Activated CD4-positive, alpha-beta T cell treated with anti-CD3 and anti-CD28 coated beads for 48 hours (primary cell): Measurements from ENCODE around the gene GNS.
"Not testable (repeated sequence)": the region's sequence is repeated elsewhere in the genome, so short reads cannot be mapped to it uniquely, and the experiment has no call there.

Source experiments
- DNase-seq: peaks from one replicate; pipeline ENCODE4 v3.0.0-alpha.2; 2020

The GNS gene

DNA sequence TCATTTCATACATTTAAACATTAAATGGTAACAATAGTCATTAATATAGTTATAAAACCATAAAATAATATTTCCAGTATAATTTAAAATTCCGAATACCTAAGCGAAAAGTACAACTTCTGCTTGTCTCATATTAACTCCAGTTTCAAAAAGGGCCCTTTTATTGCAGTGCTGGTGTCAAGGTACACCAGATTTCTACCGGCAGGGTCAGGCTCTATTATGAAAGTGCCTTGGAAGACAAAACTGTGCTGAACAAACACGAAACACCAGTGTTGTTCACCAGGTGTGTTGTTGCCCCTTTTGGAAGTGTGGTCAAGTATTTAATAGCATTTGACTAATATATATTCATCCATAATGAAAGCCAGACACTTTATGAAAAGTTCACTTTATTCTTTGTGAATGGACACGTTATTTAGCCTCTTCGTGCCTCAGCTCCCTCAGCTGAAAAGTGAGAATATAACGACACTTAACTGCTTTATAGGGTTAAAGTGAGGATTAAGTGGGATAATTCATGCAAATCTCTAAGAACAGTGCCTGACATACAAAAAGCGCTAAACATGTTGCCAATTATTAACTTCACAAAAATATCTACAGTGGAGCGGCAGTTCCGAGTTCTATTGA, 20.3 kb upstream of the GNS start:
- DNase-seq = no peak

DNA sequence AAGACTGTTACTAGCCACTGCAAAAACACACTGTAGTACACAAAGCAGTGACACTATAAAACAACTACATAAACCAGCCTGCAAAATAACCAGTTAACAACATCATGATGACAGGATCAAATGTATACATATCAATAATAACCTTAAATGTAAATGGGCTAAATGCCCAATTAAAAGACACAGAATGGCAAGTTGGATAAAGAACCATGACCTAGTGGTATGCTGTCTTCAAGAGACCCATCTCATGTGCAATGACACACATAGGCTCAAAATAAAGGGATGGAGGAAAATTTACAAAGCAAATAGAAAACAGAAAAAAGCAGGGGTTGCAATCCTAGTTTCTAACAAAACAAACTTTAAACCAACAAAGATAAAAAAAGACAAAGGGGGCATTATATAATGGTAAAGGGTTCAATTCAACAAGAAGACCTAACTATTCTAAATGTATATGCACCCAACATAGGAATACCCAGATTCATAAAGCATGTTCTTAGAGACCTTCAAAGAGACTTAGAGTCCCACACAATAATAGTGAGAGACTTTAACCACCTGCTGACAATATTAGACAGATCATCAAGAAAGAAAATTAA, 16.0 kb upstream of the GNS start:
- DNase-seq = not testable (repeated sequence)

DNA sequence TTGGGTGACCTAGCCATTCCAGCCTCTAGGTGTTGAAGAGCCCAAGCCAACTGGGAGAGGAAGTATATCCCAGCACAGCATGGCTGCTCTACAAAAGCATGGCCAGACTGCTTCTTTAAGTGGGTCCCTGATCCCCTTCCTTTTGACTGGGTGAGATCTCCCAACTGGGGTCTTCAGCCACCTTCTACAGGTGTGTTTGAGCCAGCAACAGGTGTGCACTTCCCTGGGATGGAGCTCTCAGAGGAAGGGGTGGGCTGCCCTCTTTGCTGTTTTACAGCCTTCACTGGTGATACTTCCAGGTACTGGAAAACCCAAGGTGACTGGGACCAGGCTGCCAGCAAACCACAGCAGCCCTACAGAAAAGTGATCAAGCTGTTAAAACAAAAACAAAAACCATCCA, 14.2 kb upstream of the GNS start:
- no peak for DNase-seq

DNA sequence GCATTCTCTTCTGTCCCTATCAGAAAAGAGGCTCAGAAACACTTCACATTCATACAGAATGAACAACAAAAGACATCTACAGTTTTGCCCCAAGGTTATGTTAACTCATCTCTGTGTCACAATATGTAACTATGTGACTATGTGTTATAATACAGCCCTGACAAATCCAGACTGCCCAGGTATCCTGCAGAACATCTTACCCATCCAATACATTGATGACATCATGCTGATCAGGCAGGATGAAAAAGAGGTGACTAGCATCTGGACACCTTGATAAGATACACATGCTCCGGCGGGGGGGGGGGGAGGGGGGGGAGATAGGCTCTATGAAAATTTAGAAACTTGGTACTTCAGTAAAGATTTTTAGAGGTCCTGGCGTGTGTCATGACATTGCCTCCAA, 8.3 kb upstream of the GNS start:
- no peak for DNase-seq

DNA sequence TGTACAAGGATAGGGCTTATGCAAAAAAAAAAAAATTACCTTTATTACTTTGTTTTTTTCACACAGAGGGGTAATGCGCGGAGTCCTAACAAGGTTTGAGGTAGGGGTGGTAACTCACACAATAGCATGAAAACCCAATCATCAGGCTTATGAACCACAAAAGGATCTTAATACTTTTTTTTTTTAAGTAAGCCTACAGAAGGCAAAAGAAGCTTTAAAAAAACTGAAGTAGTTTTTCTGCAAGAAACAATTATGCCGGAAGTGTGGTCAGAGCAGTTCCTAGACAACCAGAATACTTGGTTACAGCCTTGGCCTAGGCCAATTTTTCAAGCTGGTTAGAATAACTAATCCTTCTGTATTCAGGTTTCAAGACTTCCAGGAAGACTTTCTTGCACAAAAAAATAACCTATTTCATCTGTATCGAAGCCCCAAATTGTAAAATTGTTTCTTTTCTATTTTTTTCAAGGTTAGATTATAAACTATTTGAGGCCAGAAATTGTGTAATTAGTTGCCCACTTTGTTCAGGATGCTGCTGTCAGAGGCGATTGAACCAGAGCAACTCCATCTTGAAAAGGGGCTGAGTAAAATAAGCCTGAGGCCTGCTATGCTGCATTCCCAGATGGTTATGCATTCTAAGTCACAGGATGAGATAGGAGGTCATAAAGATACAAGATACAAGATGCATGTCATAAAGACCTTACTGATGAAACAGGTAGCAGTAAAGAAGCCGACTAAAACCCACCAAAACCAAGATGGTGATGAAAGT, 1.8 kb upstream of the GNS start:
- DNase-seq = no peak

DNA sequence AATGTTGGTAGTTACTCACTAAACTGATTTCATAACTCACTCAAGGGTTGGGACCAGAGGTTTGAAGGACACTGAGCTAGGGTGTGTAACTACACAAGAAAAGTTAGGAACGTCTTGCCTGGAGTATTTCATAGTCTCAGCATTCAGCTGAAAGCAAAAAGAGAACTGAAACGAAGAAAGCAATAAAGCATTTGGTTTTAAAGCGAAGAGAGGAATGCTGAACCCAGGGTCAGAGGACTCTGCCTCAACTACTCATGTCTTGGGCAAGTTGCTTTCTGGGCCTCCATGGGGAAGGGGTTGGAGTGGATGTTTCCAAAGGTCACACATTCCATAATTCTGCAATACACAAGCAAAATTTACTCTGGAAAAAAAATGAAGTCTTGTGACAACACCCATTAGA, 1.4 kb downstream of the GNS start:
- DNase-seq = no peak

DNA sequence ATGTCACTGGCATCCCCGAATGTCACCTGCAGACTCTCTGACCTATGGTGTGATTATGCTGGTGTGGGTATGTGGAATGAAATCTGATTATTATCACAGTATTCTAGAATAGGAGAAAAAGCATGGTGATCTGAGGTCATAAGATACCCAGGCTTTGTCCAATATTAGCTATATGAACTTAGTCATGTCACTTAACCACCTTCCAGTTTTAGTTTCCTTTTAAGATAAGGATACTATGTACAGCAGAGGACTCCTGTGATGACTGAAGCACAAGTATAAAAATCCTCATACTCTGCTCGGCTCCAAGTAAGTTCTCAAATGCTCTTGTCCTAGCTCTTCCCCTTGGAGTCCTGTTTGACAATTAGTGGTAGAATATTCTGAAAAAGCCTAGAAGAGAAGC, 2.8 kb downstream of the GNS start:
- no peak for DNase-seq

DNA sequence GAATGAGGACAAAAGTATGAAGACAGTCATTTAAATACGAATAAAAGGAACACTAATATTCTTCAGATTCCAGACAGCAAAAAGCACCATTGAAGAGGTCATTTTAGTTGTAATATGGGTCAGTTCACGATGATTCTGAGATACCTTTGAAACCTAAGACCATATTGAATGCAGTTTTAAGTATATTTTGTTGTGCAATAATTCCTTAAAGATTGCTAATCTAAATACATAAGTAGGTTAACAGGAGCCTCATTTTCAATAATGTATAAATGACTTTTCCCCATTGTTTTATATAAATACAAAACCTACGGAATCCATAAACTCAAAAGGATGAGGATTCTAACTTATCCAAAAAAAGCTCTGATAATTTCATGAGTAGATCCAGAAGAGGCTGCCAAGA, 5.8 kb downstream of the GNS start:
- DNase-seq = no peak

DNA sequence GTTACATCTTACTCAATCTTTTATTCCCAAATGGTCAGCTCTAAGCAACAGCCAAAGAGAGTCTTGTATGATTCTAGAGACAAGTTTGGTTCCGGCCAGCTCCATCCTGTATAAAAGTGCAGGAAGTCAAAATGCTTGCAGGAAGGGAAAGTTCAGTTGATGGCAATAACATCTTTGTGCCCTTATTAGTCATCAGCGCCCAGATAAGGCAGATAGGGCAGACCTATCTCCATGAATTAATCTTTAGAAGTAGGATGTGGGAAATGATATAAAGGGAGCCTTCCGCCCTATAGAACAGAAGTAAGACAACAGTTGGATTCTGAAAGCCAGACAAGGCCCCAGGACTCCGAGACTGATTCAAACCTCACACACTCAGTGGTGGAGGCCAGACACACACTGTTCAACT, 6.4 kb downstream of the GNS start:
- no peak for DNase-seq

DNA sequence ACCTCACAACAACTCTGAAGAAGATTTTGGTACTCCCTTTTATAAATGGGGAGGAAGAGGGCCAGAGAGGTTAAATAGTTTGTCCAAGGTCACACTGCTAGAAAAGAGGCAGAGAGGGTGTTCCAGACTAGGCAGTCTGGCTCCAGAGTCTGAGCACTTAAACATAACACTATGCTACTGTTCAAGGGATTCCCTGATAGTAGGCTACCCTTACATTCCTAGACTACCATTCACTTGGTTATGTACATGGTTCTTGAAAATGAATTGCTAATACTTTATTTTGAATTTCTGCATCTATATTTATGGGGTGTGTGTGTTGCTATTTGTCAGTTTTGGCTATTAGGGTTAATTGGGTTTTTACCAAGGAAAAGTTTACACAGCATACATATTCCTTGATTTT, 7.2 kb downstream of the GNS start:
- DNase-seq = no peak

DNA sequence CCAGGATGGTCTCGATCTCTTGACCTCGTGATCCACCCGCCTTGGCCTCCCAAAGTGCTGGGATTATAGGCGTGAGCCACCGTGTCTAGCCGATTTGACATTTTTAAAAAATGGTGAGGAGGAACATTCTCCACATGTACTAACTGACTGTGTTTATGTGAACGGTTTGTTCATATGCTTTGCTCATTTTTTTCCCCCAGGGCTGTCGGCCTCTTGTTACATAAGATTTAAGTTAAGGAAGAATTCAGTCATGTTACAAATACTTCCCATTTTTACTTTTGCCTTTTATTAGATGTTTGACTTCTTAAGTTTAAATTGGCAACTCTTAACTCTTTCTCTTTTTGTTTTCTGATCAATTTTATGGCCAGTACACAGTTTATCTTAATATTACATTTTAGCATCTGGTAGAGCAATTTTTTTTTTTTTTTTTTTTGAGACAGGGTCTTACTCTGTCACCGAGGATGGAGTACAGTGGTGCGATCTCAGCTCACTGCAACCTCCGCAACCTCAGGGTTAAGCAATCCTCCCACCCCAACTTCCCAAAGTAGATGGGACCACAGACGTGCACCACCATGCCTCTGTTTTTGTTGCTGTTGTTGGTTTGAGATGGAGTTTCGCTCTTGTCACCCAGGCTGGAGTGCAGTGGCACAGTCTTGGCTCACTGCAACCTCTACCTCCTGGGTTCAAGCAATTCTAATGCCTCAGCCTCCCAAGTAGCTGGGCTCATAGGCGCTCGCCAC, 9.6 kb downstream of the GNS start:
- DNase-seq = no peak

DNA sequence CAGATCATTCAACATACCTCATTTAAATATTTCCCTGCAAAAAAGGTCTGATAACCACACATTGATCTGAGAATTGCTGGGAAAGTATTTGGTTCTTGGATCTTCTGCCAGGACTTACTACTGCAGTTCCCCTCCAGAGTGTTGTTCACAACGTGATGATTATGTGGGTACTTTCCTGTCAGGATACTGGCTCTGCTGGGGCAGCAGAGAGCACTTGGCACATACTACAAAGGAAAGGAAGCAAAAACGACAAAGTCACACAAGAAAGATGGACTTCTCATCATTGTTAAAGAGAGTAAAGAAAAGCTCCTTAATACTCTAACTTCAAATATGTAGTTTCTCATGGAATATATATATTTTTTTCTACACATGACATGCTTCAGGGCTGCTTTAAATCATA, 11.5 kb downstream of the GNS start:
- no peak for DNase-seq

DNA sequence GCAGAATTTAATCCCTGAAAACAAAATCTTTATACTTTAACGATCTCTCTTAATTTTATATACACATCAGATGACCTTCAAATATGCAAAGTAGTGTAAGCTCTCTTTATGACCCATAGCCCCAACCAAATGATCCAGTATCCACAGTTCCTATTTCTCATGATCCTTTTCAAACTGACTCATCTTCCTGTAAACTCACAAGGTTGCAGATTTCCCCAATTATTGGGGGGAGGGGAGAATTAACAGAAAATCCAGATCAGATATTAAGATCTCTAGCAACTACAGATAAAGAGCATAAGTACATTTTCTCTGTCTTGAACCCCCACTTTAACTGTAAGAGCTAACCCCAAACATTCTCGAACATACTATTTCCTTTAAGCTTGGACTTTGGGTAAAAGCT, 12.5 kb downstream of the GNS start:
- no peak for DNase-seq

DNA sequence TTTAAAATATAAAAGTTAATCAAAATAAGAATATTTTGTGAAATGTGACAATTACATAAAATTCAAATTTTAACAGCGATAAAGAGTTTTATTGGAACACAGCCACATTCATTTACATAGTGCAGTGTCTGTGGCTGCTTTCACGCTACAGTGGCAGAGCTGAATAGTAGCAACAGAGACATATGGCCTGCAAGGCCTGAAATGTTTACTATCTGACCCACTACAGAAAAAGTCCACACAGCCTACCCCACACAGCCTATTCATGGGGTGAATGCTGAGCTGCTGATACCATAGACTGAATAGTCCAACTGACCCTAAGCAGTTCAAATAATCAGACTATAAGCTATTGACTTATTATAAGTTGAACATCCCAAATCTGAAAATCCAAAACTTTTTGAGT, 13.2 kb downstream of the GNS start:
- DNase-seq = no peak

DNA sequence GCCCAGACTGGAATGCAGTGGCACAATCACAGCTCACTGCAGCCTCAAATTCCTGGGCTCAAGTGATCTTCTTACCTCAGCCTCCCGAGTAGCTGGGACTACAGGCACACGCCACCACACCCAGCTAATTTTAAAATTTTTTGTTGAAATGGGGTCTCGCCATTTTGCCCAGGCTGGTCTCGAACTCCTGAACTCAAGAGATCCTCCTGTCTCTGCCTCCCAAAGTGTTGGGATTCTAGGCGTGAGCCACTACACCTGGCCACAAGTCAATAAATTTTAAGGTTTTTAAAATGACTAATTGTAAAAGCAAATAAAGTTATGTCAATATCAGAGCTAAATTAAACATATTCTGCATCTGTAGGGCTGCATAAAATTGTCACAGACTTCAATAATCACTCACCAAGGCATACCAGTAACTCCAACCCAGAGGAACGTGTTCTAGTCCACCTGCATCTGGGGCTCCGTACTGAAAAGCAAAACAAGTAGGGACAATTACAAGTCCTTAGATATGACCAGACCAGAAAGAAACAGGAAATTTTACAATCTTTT, 13.9 kb downstream of the GNS start:
- DNase-seq = no peak

DNA sequence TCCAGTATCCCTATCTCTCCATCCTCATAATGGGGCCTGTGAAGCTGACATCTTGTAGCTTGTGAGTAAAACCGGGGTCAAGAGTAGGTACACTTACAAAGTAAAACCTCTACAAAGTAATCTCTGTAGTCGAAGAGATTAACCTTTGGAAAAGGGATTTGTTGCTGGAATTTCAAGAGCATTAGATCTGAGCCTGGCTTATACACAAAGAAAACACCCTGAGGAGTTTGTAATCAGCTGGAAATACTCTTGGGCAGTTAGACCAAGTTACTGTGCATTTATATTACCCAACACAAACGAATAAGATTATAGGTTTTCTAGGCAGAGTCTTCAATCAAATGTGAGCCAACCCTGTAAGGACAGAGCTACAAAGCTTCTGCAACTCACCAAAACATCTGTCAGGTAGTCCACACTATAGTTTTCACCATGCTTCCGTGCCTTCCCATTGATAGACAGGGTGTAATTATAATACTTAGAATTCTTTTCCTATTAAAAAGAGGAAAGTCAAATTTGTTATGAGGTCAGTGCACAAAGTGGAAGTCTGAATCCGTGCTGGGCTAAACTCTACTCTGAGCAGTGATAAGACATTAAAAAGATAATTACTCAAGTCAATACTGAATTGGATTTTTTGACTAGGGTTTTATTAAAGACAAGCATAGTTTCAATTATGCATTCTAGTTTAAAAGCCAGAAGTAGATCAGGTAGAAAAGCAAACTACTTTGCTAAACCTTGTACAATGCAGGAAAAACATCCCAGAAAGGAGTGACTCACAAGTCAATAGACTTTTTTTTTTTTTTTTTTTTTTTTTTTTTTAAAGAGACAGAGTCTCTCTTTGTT, 14.6 kb downstream of the GNS start:
- no peak for DNase-seq

DNA sequence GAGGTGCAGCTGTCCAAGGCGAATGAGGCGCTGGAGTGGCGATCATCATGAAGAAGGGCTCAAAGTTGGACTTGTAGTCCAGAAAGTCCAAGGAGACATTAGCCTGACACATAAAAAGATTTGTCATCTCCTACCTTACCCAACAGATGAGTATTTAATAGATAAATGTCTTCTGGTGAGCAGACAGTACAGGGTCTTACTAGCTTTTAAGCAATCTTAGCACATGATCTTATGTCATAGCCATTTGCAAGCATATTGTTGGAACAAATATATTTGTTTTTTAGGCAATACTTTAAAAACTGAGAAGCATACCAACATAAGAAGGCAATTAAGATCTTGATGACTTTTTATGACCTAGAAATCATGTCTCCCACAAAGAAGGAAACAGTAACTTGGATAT, 16.0 kb downstream of the GNS start:
- DNase-seq = no peak

DNA sequence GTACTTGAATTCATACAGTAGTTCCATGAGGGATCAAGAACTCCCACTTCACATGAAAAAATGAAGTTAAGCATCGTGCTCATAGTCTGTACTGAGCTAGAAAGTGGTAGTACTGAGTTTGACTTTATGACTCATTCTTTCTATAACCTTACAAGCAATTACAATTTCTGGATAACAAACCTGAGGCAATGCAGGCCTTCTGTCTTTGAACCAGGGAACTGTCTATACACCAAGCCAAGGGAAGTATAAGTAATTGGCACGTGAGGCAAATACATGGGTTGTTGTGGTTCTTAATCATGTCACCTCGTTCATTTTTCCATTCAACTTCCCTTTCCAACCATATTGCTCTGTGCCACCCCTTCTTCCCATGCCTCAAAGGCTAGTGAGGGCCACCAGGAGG, 16.8 kb downstream of the GNS start:
- no peak for DNase-seq

DNA sequence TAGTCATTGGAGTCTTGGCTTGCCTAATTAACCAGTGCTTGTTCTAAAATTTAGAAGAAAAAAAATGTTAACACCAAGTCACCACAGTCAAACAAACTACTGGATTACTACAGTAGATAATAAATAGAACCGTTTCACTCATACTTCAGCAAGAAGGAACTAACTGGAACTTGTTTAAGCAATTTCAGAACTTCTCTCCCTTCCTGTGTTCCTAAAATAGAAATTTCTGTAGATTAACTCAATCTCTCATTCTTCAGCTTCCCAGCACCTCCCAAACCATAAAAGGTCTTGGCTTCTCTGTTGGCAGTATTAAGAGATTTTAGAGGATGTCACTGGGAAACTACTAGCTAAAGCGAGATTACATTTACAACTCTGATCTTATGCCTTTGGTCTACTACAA, 18.6 kb downstream of the GNS start:
- no peak for DNase-seq

DNA sequence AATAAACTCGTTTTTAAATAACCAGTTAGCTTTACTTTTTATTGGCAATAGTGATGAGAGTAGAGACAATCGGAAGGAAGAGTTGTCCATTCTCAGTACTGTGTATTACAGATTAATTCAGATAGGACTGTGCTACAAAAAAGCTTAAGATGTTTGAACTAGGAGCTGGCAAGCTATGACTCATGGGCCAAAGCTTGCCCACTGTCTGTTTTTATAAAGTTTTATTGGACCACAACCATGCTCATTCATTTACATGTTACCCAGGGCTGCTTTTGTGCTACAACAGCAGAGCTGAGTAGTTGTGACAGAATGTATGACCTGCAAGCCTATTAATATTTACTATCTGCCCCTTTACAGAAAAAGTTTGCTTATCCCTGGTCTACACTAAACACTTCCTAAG, 19.4 kb downstream of the GNS start:
- DNase-seq = no peak

DNA sequence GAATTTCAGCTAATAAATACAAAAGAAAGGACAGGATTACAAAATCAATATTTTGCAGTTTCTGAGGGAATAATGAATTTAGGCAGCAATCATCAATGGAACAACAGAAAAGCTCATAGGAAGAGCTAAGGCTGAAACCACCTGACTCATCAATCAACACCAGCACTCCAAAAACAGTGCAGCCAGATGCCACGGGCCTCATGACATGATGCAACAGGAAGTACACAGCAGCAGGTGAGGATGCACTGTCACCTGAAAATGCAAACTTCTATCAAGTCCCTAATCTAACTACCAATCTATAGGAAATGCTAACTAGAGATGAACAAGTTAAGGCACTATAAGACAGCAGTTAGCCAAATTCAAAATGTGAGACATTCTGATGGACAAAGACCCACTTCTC, 21.7 kb downstream of the GNS start:
- DNase-seq = peak; percentile 37

DNA sequence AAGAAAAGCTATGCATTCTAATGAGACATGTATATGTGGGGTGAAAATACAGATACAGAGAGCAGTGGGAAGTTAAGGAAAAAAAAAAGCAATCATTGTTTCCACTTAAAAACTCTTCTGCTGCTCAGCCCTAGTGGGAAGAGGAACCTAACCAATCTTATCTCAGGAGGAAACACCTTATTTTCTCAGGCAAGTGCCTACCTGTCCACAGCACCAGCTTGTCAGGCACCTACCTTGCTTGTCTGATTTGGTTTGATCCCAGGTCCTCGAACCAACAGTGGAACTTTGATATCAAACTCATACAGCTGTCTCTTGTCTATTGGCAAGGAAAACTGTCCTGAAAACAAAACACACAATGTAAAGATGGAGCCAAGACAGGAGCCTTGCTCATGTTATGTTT, 22.4 kb downstream of the GNS start:
- no peak for DNase-seq

DNA sequence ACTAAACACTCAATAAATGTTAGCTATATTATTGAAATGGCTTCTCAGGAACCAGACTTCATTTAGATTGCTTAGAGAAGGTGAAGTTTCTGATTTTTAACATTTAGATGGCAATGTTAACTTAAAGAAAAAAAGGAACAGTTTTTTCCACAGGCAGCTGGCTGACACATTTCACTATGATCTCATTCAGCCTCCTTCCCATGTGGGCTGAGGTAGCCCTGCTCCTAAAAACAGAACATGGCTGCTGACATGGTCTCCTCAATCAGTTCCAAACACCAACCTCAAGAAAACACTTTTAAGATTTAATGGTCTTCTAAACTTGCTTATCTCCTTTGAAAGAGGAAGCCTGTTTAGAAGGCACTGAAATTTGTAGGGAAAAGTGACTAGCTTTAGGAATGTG, 23.8 kb downstream of the GNS start:
- DNase-seq = no peak
